HG03103 (cell line): ENCODE data around the gene FUBP1.
"Not testable (repeated sequence)": the region's sequence is repeated elsewhere in the genome, so short reads cannot be mapped to it uniquely, and the experiment has no call there.

Source experiments
- ATAC-seq: cut with Tn5 transposase; IDR thresholded peaks from one replicate; pipeline ENCODE4 v1.9.1; 2021; ENCODE audit warnings: low read depth; ENCODE audit not compliant: unreplicated experiment

Gene FUBP1

GRCh38 chr1:77989744-77990143, 10.9 kb upstream of the FUBP1 start:
- no peak for ATAC-seq

GRCh38 chr1:77987919-77988318, 9.0 kb upstream of the FUBP1 start:
- no peak for ATAC-seq

GRCh38 chr1:77986810-77987209, 7.9 kb upstream of the FUBP1 start:
- ATAC-seq = no peak

- ATAC-seq = no peak
These were observed 5.8 kb upstream of the FUBP1 start for GRCh38 chr1:77984629-77985028.

DNA sequence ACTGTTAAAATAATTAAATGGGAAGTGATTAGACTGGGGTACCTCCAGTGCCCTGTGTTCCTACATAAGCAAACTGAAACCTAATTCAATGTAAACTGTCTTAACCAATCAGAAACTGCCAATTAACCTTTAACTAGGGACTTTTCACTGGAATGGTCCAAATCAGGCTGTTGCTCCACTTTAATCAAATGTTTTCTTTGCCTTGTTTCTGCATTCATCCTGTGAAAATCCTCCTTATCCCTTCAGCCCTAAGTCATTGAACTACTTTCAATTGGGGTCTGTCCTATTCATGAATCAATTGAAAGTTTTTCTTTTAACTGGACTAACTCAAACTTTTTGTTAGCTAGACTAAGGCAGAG, 5.1 kb upstream of the FUBP1 start:
- ATAC-seq = no peak

GRCh38 chr1:77983352-77983996, 4.6 kb upstream of the FUBP1 start:
- not testable (repeated sequence) for ATAC-seq

DNA sequence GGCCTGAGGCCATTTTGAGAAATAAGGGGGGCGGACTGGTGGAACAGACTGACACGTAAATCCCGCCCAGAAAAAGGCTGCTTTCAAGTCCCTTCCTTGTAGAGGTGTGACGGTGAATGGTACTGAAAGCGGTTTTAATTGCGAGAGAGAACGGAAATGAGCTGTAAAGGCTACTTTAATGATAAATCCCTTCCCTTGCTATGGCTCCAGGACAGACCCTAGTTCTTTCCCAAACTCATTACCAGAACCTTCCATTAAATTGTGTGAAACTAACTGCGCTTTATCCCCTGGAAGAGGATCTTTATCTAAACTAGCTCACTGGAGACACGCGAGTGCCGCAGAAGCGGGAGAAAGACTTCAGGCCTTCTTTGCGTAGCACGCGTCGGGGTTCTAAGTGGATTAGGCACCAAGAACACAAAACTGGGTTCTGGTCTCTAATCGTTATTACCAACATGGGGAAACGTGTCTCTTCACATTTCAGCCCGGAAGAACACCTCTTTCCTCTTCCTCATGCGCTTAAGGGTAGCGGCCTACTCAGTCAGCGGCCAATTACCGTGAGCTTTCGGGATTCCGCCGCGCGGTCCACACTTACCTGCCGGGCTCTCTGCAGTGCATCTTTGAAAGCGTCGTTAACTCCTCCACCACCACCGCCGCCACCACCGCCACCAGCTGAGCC, 441 bp downstream of the FUBP1 start:
- peak; percentile 61 for ATAC-seq

DNA sequence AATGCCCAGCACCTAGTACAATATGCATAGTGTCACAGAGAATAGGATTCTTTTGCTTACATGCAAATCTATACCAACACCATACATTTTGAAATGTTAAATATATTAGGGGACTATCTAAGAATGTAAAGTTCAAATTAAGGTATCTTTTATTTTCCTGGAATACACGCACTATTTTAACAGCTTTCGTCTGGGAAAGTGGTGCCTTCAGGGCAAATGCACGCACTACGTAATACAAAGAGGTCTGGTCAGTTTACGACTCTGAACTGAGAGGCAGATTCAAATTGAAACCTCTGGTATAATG, 931 bp downstream of the FUBP1 start:
- no peak for ATAC-seq

- no peak for ATAC-seq
These were observed 2.3 kb downstream of the FUBP1 start for GRCh38 chr1:77976433-77977076.

GRCh38 chr1:77975907-77976306, 3.0 kb downstream of the FUBP1 start:
- ATAC-seq = no peak

DNA sequence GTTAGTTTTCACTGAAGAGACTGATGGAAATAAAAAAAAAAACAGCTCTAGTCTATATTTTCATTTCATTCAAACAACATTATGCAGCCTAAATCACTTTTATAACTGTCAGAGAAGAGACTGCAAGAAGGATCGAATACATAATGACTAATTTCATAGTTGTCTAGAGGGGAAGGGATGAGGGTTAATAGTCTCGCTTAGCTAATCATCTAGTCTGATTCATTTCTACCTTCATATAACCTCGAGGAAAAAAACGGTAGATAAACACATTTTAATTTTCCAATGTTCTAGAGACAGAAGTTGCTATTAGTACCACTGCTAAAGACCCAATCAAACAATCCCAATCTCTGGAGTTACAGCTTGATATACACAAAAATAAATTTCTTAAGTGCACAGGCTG, 3.5 kb downstream of the FUBP1 start:
- no peak for ATAC-seq

GRCh38 chr1:77972080-77972479, 6.8 kb downstream of the FUBP1 start:
- no peak for ATAC-seq

- ATAC-seq = no peak
These were observed 8.7 kb downstream of the FUBP1 start for GRCh38 chr1:77970192-77970591.

GRCh38 chr1:77966291-77966690, 12.6 kb downstream of the FUBP1 start:
- ATAC-seq = no peak

GRCh38 chr1:77961392-77961791, 17.5 kb downstream of the FUBP1 start:
- ATAC-seq = no peak

- ATAC-seq = no peak
These were observed 20.0 kb downstream of the FUBP1 start for GRCh38 chr1:77958850-77959249.

- no peak for ATAC-seq
These were observed 20.5 kb downstream of the FUBP1 start for GRCh38 chr1:77958391-77958790.

DNA sequence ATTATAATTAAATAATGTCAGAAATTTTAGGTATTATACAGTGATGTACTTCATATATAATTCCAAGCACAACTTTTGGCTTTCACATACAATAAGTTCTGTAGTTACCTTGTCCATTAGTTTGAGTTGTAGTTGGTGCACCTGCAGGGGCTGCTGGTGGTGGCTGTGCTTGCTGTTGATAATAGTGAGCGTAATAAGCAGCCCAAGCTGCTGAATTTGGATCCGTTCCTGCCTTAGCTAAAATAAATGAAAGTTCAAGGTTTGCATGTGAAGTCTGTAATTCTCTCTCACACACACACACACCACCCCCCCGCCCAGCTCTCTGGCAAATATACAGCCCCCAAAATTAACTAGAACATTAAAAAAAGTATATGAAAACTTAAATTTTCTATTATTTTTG, 22.4 kb downstream of the FUBP1 start:
- ATAC-seq = no peak

GRCh38 chr1:77955709-77956108, 23.2 kb downstream of the FUBP1 start:
- ATAC-seq = no peak

DNA sequence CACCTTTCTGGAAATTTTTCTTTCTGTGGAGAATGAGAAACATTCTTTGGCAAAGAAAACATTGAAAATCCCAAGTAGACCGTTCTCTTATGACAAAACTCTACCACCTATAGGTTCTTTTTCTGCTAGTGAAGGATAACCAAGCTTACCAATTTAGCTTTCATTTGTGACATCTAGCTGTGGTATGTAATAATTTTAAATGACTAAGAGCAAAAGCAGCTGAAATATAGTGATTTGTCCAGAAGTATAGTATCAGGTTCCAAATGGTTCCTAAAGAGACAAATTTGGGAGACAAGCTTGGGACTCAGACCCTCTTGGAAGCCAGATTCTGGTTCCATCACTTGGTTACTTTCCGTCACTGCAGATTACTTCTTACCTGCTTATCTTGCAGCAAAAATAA, 24.4 kb downstream of the FUBP1 start:
- no peak for ATAC-seq

DNA sequence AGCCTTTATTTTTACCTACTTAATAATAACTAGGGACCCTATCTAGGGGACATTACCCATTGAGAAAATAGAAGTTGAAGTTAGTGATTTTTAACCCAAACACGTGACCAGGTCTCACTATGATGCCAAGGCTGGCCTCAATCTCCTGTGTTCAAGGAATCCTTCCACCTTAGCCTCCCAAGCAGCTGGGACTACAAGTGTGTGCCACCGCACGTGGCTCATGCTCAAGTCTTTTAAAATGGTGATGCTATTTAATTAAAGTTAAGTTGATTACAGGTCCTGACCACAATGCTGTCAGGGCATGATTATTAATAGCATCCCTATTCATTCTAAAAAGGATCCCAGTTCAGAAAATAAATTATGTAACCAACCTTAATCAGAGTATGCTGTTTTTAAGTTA, 25.0 kb downstream of the FUBP1 start:
- ATAC-seq = no peak

DNA sequence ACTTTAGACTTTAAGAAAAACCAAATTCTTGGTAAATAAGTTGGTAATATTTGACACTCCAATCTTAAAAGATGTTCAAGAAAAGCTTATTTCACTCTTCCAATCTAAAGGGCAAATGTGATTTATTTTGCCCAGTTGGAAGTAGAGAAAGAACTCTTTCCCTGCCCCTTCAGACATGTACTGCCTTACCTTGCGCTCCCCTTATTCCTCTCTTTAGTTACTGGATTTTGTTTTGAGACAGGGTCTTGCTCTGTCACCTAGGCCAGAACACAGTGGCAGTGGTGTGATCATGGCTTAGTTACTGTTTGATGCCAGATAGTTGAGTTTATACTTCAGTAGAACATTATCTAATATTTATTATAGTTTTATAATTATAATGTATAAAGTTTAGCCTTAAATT, 27.5 kb downstream of the FUBP1 start:
- no peak for ATAC-seq
